Measurements from ENCODE around the gene C12orf76. TPM values are rescaled to one million over a fixed set of nuclear protein-coding genes. Genes with fewer than 3 reads are reported as not detected.
"Not testable (repeated sequence)": the region's sequence is repeated elsewhere in the genome, so short reads cannot be mapped to it uniquely, and the experiment has no call there.

Gene C12orf76
- total RNA-seq (2014; rRNA removed; shearing (Covaris generic); ENCODE audit: low replicate concordance): 3.6 and 8.6 TPM in 2 replicates

- in situ Hi-C loops (cut with HindIII; ENCODE audit: low pct_unique_long_range_greater_than_20kb, low sequenced_read_pairs): no loop called here
- peak; percentile 88 for DNase-seq (ENCODE audit: low read depth)
These were observed at the start of gene C12orf76 for GRCh38 chr12:110048242-110049027. Gene C12orf76, minus strand, starts transcription at chr12:110048522. Its CDS starts 27 bp downstream, at chr12:110048495.

- in situ Hi-C loops (cut with HindIII; ENCODE audit: low pct_unique_long_range_greater_than_20kb, low sequenced_read_pairs): no loop called here
- no peak for DNase-seq (ENCODE audit: low read depth)
These were observed 45.4 kb upstream of the C12orf76 start for GRCh38 chr12:110093631-110094311.

GRCh38 chr12:110091136-110091711 is 42.9 kb upstream of the C12orf76 start:
- no peak for DNase-seq (ENCODE audit: low read depth)
- in situ Hi-C loops (cut with HindIII; ENCODE audit: low pct_unique_long_range_greater_than_20kb, low sequenced_read_pairs): no loop called here

- DNase-seq (ENCODE audit: low read depth): no peak
- in situ Hi-C loops (cut with HindIII; ENCODE audit: low pct_unique_long_range_greater_than_20kb, low sequenced_read_pairs): no loop called here
These were observed 42.2 kb upstream of the C12orf76 start for GRCh38 chr12:110090266-110091135.

- no peak for DNase-seq (ENCODE audit: low read depth)
- in situ Hi-C loops (cut with HindIII; ENCODE audit: low pct_unique_long_range_greater_than_20kb, low sequenced_read_pairs): no loop called here
These were observed 40.6 kb upstream of the C12orf76 start for GRCh38 chr12:110088936-110089335.

- DNase-seq (ENCODE audit: low read depth); in situ Hi-C loops (cut with HindIII; ENCODE audit: low pct_unique_long_range_greater_than_20kb, low sequenced_read_pairs): not testable (repeated sequence)
These were observed 39.9 kb upstream of the C12orf76 start for GRCh38 chr12:110088216-110088615.

- in situ Hi-C loops (cut with HindIII; ENCODE audit: low pct_unique_long_range_greater_than_20kb, low sequenced_read_pairs): no loop called here
These were observed 36.1 kb upstream of the C12orf76 start for GRCh38 chr12:110084314-110085015.

GRCh38 chr12:110080410-110080809 is 32.1 kb upstream of the C12orf76 start:
- DNase-seq (ENCODE audit: low read depth): no peak
- in situ Hi-C loops (cut with HindIII; ENCODE audit: low pct_unique_long_range_greater_than_20kb, low sequenced_read_pairs): no loop called here

More at GRCh38 chr12:110084314-110085015, 36.1 kb upstream of the C12orf76 start:
- no peak for DNase-seq (ENCODE audit: low read depth)

- in situ Hi-C loops (cut with HindIII; ENCODE audit: low pct_unique_long_range_greater_than_20kb, low sequenced_read_pairs): no loop called here
- no peak for DNase-seq (ENCODE audit: low read depth)
These were observed 31.4 kb upstream of the C12orf76 start for GRCh38 chr12:110079477-110080400.

- in situ Hi-C loops (cut with HindIII; ENCODE audit: low pct_unique_long_range_greater_than_20kb, low sequenced_read_pairs): no loop called here
- no peak for DNase-seq (ENCODE audit: low read depth)
These were observed 29.5 kb upstream of the C12orf76 start for GRCh38 chr12:110077800-110078199.

GRCh38 chr12:110075880-110076279 is 27.6 kb upstream of the C12orf76 start:
- in situ Hi-C loops (cut with HindIII; ENCODE audit: low pct_unique_long_range_greater_than_20kb, low sequenced_read_pairs): no loop called here
- DNase-seq (ENCODE audit: low read depth): no peak

- in situ Hi-C loops (cut with HindIII; ENCODE audit: low pct_unique_long_range_greater_than_20kb, low sequenced_read_pairs): no loop called here
- no peak for DNase-seq (ENCODE audit: low read depth)
These were observed 25.8 kb upstream of the C12orf76 start for GRCh38 chr12:110074089-110074488.

GRCh38 chr12:110073049-110073831 is 24.9 kb upstream of the C12orf76 start:
- in situ Hi-C loops (cut with HindIII; ENCODE audit: low pct_unique_long_range_greater_than_20kb, low sequenced_read_pairs): no loop called here
- no peak for DNase-seq (ENCODE audit: low read depth)

GRCh38 chr12:110072636-110073035 is 24.3 kb upstream of the C12orf76 start:
- DNase-seq (ENCODE audit: low read depth); in situ Hi-C loops (cut with HindIII; ENCODE audit: low pct_unique_long_range_greater_than_20kb, low sequenced_read_pairs): not testable (repeated sequence)

- no peak for DNase-seq (ENCODE audit: low read depth)
- in situ Hi-C loops (cut with HindIII; ENCODE audit: low pct_unique_long_range_greater_than_20kb, low sequenced_read_pairs): no loop called here
These were observed 23.6 kb upstream of the C12orf76 start for GRCh38 chr12:110071967-110072366.

GRCh38 chr12:110071504-110071903 is 23.2 kb upstream of the C12orf76 start:
- in situ Hi-C loops (cut with HindIII; ENCODE audit: low pct_unique_long_range_greater_than_20kb, low sequenced_read_pairs): no loop called here
- no peak for DNase-seq (ENCODE audit: low read depth)

All from Caki2 (cell line).